Osteocyte (in vitro differentiated cells): ENCODE data around the gene CDH6. TPM values are rescaled to one million over a fixed set of nuclear protein-coding genes. Genes with fewer than 3 reads are reported as not detected.
A peak's percentile ranks its signal among the peaks of the same experiment; 100 is the strongest.

Experiments used
- DNase-seq: peaks from one replicate; pipeline ENCODE4 v3.0.0; 2021; ENCODE audit warnings: mixed read lengths; ENCODE audit not compliant: unreplicated experiment; ENCODE audit errors: extremely low spot score
- H3K27ac Mint-ChIP-seq: one replicate; pipeline ENCODE4 v1.8.0; 2021; ENCODE audit warnings: mild to moderate bottlenecking, mixed read lengths; ENCODE audit not compliant: unreplicated experiment
- H3K27me3 Mint-ChIP-seq: one replicate; pipeline ENCODE4 v1.8.0; 2021; ENCODE audit warnings: mixed read lengths; ENCODE audit not compliant: unreplicated experiment
- H3K36me3 Mint-ChIP-seq: one replicate; pipeline ENCODE4 v1.8.0; 2021; ENCODE audit warnings: mixed read lengths; ENCODE audit not compliant: unreplicated experiment
- H3K4me1 Mint-ChIP-seq: one replicate; pipeline ENCODE4 v1.8.0; 2021; ENCODE audit warnings: mixed read lengths; ENCODE audit not compliant: unreplicated experiment
- H3K4me3 Mint-ChIP-seq: one replicate; pipeline ENCODE4 v1.8.0; 2021; ENCODE audit warnings: mild to moderate bottlenecking, moderate library complexity, mixed read lengths; ENCODE audit not compliant: unreplicated experiment
- H3K9me3 Mint-ChIP-seq: one replicate; pipeline ENCODE4 v1.8.0; 2021; ENCODE audit warnings: mixed read lengths; ENCODE audit not compliant: unreplicated experiment
- CTCF ChIP-seq: fragments of 200-600 bp; sonication (generic); IDR thresholded peaks from 2 replicates; pipeline ENCODE4 v1.5.0; 2021; ENCODE audit warnings: antibody characterized with exemption, mild to moderate bottlenecking, moderate library complexity
- long read RNA-seq: library from polyadenylated mRNA; unstranded; transcript quantifications from one replicate; pipeline ENCODE4 v2.0.0, GENCODE V29; 2021
- total RNA-seq: library from RNA; stranded (reverse); gene quantifications from 2 replicates; pipeline ENCODE4 v1.2.1, GENCODE V29; 2021

Gene CDH6
- 791 and 792 TPM in 2 replicates for total RNA-seq
- long read RNA-seq, full-length matches to known transcripts = 277 of 593 reads
- long read RNA-seq, partial matches to known transcripts = 151 of 593 reads
- long read RNA-seq, other reads (novel, unspliced or antisense) = 165 of 593 reads

GRCh38 chr5:31193591-31194467 lies at the start of gene CDH6:
Gene CDH6 (plus strand): TSS chr5:31193686. CDS start chr5:31267474, 73,788 bp downstream.
- H3K27ac Mint-ChIP-seq = peak within 1 kb of the TSS; percentile 95
- H3K4me3 Mint-ChIP-seq = peak within 1 kb of the TSS; percentile 95
- peaks cover 38% of the 10 kb centered on the region for H3K4me1 Mint-ChIP-seq
- no peaks in the 10 kb centered on the region for H3K9me3 Mint-ChIP-seq
- DNase-seq = peak; percentile 88
- no peaks in the 10 kb centered on the region for H3K27me3 Mint-ChIP-seq
- H3K36me3 Mint-ChIP-seq = peaks cover 43% of the 10 kb centered on the region
- TF ChIP-seq CTCF = peak; percentile 9

- no peak overlapping the region for H3K4me3 Mint-ChIP-seq
Observed at GRCh38 chr5:31144364-31144763, 49.1 kb upstream of the CDH6 start.

GRCh38 chr5:31148959-31149475 lies 44.5 kb upstream of the CDH6 start:
- H3K4me3 Mint-ChIP-seq = no peak overlapping the region
- H3K27ac Mint-ChIP-seq = peak overlapping the region; percentile 50
- no peak for DNase-seq
- H3K36me3 Mint-ChIP-seq = no peaks in the 10 kb centered on the region
- H3K4me1 Mint-ChIP-seq = peaks cover 11% of the 10 kb centered on the region
- no peaks in the 10 kb centered on the region for H3K27me3 Mint-ChIP-seq
- no peak for TF ChIP-seq CTCF
- H3K9me3 Mint-ChIP-seq = no peaks in the 10 kb centered on the region

More at GRCh38 chr5:31144364-31144763, 49.1 kb upstream of the CDH6 start:
- no peaks in the 10 kb centered on the region for H3K27me3 Mint-ChIP-seq
- peaks cover 7% of the 10 kb centered on the region for H3K4me1 Mint-ChIP-seq
- no peak overlapping the region for H3K27ac Mint-ChIP-seq
- no peak for DNase-seq
- H3K9me3 Mint-ChIP-seq = no peaks in the 10 kb centered on the region
- no peaks in the 10 kb centered on the region for H3K36me3 Mint-ChIP-seq
- no peak for TF ChIP-seq CTCF

GRCh38 chr5:31153521-31153920 lies 40.0 kb upstream of the CDH6 start:
- Mint-ChIP-seq H3K4me3 (no peak overlapping the region), H3K36me3 (no peaks in the 10 kb centered on the region), H3K27ac (no peak overlapping the region), H3K27me3 (no peaks in the 10 kb centered on the region), H3K4me1 (peaks cover 11% of the 10 kb centered on the region), H3K9me3 (no peaks in the 10 kb centered on the region)
- no peak for DNase-seq
- TF ChIP-seq CTCF = no peak

GRCh38 chr5:31156631-31157160 lies 36.8 kb upstream of the CDH6 start:
- DNase-seq = no peak
- Mint-ChIP-seq H3K4me1 (peaks cover 15% of the 10 kb centered on the region), H3K9me3 (no peaks in the 10 kb centered on the region), H3K4me3 (no peak overlapping the region), H3K36me3 (no peaks in the 10 kb centered on the region), H3K27me3 (no peaks in the 10 kb centered on the region), H3K27ac (no peak overlapping the region)
- TF ChIP-seq CTCF = no peak
